ENCODE data around the gene FRG2C. TPM values are rescaled to one million over a fixed set of nuclear protein-coding genes. Genes with fewer than 3 reads are reported as not detected.
A peak's percentile ranks its signal among the peaks of the same experiment; 100 is the strongest.
"Not testable (repeated sequence)": the region's sequence is repeated elsewhere in the genome, so short reads cannot be mapped to it uniquely, and the experiment has no call there.

FRG2C gene
- polyA plus RNA-seq, 1 of the 3 experiments (the other 2 are of a cell fraction), result not detected

DNA sequence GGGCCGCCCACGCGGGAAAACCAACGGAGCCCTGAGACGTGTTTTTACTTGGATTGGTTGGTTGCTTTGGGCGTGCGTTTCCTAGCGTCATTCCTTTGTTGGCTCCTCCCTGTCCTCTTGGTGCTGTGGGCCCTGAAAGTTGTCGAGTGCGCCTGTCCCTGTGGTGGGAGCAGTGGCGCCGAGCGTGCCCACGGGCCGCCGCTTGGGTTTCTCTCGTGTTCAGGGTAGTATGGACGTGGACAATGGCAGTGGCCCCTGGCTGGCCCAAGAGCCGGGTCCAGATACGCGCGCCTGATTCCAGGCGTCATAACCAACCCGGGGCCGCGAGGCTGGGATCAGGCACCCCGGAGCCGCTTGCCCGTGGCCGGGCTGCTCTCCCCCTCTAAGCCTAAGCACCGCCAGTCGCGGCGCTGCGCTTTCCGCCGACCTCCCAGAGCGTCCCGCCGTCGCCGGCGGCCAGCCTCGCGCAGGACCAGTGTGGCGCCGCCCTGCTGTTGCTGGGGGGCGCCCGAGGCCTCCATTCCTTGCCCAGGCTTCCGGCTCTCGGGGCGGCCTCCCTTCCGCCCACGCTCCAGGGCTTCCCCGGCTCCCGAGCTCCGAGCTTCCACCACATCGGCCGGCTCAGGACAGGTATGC is 8.1 kb downstream of the FRG2C start:
- H3K9me2 ChIP-seq; POLR2A ChIA-PET; H3K27ac ChIP-seq (ENCODE audit: low read depth in 2 of 2, low read length in 1 of 2); H3F3A ChIP-seq (replicated peaks; ENCODE audit: insufficient read depth); H3K4me1 ChIP-seq (ENCODE audit: control insufficient read depth in 1 of 2, insufficient read depth in 2 of 2, low read depth in 1 of 2, low read length in 1 of 2); H2AFZ ChIP-seq (ENCODE audit: low read depth); H4K20me1 ChIP-seq (ENCODE audit: insufficient read depth); H3K9ac ChIP-seq; H3K4me2 ChIP-seq; H3K9me3 ChIP-seq; H3K27me3 ChIP-seq (ENCODE audit: insufficient read depth); CTCF ChIA-PET; H3K79me2 ChIP-seq (ENCODE audit: insufficient read depth); H3K36me3 ChIP-seq (replicated peaks in 1 of 2; ENCODE audit: control insufficient read depth in 1 of 2, insufficient read depth in 2 of 2, low read length in 1 of 2): not testable (repeated sequence)
- H3K4me3 ChIP-seq (ENCODE audit: low read depth in 2 of 2, low read length in 1 of 2), result peak overlapping the region; percentile 43 to 46; a peak in 3 of 4 replicates
- TF ChIP-seq, protein P1, sequence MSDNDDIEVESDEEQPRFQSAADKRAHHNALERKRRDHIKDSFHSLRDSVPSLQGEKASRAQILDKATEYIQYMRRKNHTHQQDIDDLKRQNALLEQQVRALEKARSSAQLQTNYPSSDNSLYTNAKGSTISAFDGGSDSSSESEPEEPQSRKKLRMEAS (IDR thresholded peaks at IDR 0.05; ENCODE audit: low read depth), result peak; percentile 19; the same call in 1 of the 2 replicates
- TF ChIP-seq, protein P2, sequence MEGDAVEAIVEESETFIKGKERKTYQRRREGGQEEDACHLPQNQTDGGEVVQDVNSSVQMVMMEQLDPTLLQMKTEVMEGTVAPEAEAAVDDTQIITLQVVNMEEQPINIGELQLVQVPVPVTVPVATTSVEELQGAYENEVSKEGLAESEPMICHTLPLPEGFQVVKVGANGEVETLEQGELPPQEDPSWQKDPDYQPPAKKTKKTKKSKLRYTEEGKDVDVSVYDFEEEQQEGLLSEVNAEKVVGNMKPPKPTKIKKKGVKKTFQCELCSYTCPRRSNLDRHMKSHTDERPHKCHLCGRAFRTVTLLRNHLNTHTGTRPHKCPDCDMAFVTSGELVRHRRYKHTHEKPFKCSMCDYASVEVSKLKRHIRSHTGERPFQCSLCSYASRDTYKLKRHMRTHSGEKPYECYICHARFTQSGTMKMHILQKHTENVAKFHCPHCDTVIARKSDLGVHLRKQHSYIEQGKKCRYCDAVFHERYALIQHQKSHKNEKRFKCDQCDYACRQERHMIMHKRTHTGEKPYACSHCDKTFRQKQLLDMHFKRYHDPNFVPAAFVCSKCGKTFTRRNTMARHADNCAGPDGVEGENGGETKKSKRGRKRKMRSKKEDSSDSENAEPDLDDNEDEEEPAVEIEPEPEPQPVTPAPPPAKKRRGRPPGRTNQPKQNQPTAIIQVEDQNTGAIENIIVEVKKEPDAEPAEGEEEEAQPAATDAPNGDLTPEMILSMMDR (IDR thresholded peaks at IDR 0.05), result 0 out of 2 replicates have a peak, but pooled peaks have one; percentile 9
- TF ChIP-seq GABPA (IDR thresholded peaks at IDR 0.05; ENCODE audit: low read depth), result peak; percentile 56; the same call in 1 of the 2 replicates
- peak; percentile 74 for DNase-seq
- 11% methylated on average over 30 of the region's 59 CpGs for WGBS (ENCODE audit: low lambda C conversion rate)

DNA sequence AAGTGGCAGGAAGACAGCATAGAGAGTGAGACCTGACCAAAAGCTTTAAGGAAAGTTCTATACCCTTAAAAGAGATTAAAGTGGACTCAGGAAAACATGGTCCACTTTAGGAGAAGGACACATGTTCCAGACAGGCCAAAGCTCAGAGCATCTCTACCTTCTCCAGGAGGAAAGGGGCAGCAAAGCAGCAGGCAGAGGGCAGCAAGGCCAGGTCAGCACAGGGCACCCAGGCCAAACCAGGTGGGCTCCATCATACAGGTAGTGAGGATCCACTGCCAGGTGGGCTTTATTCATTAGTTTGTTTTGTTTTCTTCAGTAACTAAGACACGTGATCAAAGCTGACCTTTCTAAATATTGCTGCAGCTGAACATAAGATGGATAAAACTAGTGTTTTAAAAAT is 19.8 kb downstream of the FRG2C start:
- H3K9me2 ChIP-seq; H3K4me1 ChIP-seq (ENCODE audit: control insufficient read depth in 1 of 2, insufficient read depth in 2 of 2, low read depth in 1 of 2, low read length in 1 of 2); H3F3A ChIP-seq (replicated peaks; ENCODE audit: insufficient read depth); H3K4me3 ChIP-seq (ENCODE audit: low read depth in 2 of 2, low read length in 1 of 2); H3K9ac ChIP-seq; CTCF ChIA-PET; H3K79me2 ChIP-seq (ENCODE audit: insufficient read depth); DNase-seq; H4K20me1 ChIP-seq (ENCODE audit: insufficient read depth); H3K27ac ChIP-seq (ENCODE audit: low read depth in 2 of 2, low read length in 1 of 2); H3K9me3 ChIP-seq; H3K4me2 ChIP-seq; H3K27me3 ChIP-seq (ENCODE audit: insufficient read depth); POLR2A ChIA-PET; H3K36me3 ChIP-seq (replicated peaks in 1 of 2; ENCODE audit: control insufficient read depth in 1 of 2, insufficient read depth in 2 of 2, low read length in 1 of 2); H2AFZ ChIP-seq (ENCODE audit: low read depth): not testable (repeated sequence)
- no CpG with 5 or more reads among the region's 1 CpG for WGBS (ENCODE audit: low lambda C conversion rate)

DNA sequence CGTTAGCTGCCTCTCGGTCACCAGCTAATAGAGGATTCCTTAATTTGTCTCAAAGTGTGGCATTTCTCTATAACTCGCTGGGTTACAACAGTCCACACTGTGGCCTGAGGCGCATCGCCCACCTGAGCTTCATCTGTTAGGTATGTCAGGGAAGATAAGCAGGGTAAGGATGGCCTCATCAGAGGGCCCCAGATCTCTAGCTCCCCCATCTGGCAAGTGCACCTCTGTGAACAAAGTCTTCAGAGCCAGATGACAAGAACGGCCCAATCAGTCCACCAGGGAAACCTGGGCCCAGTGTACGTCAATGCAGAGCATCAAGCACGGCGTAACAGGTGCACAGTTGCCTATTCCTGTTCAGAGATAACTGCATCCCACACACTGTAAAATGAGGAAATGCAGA is 23.2 kb downstream of the FRG2C start:
- no peak for DNase-seq
- Histone ChIP-seq H2AFZ (ENCODE audit: low read depth) (no peak overlapping the region), H3K79me2 (ENCODE audit: insufficient read depth) (no peaks in the 10 kb centered on the region)
- TF ChIP-seq MXI1 (IDR thresholded peaks at IDR 0.05; ENCODE audit: low read depth, low read length) (no peak), NRF1 (IDR thresholded peaks at IDR 0.05; ENCODE audit: low read depth, low read length) (no peak), CHD2 (IDR thresholded peaks at IDR 0.05; ENCODE audit: low read length, partially characterized antibody) (no peak), YY1 (IDR thresholded peaks at IDR 0.05; ENCODE audit: low read depth) (no peak), RXRA (IDR thresholded peaks at IDR 0.05; ENCODE audit: borderline replicate concordance, low read depth) (no peak), TCF12 (IDR thresholded peaks at IDR 0.05) (no peak), SIN3A (IDR thresholded peaks at IDR 0.05; ENCODE audit: borderline replicate concordance, low read depth, low read length) (no peak), MEF2A (IDR thresholded peaks at IDR 0.05; ENCODE audit: borderline replicate concordance, low read depth) (no peak), JUND (IDR thresholded peaks at IDR 0.05) (no peak), TEAD4 (IDR thresholded peaks at IDR 0.05; ENCODE audit: borderline replicate concordance, insufficient read depth) (no peak), FOXM1 (IDR thresholded peaks at IDR 0.05; ENCODE audit: low read depth) (no peak)
- TF ChIP-seq, protein P2 (IDR thresholded peaks at IDR 0.05), result no peak
- TF ChIP-seq, protein P1 (IDR thresholded peaks at IDR 0.05; ENCODE audit: low read depth), result no peak

More for the DNA sequence above, 23.2 kb downstream of the FRG2C start:
- H4K20me1 ChIP-seq (ENCODE audit: insufficient read depth), result no peaks in the 10 kb centered on the region
- H3K4me2 ChIP-seq, result no peak overlapping the region
- H3K9me2 ChIP-seq, result no peaks in the 10 kb centered on the region
- no peaks in the 10 kb centered on the region for H3K4me1 ChIP-seq (ENCODE audit: control insufficient read depth in 1 of 2, insufficient read depth in 2 of 2, low read depth in 1 of 2, low read length in 1 of 2)
- ChIA-PET POLR2A (no interaction called here), CTCF (no interaction called here)
- 69% methylated on average over 9 of the region's 9 CpGs for WGBS (ENCODE audit: low lambda C conversion rate)
- no peaks in the 10 kb centered on the region for H3K9me3 ChIP-seq
- H3K4me3 ChIP-seq (ENCODE audit: low read depth in 2 of 2, low read length in 1 of 2), result no peak overlapping the region
- H3K9ac ChIP-seq, result no peak overlapping the region
- no peaks in the 10 kb centered on the region for H3F3A ChIP-seq (replicated peaks; ENCODE audit: insufficient read depth)
- no peaks in the 10 kb centered on the region for H3K27me3 ChIP-seq (ENCODE audit: insufficient read depth)
- H3K27ac ChIP-seq (ENCODE audit: low read depth in 2 of 2, low read length in 1 of 2), result no peak overlapping the region
- H3K36me3 ChIP-seq (replicated peaks in 1 of 2; ENCODE audit: control insufficient read depth in 1 of 2, insufficient read depth in 2 of 2, low read length in 1 of 2), result no peaks in the 10 kb centered on the region

Data from SK-N-SH (cell line).